HG02610 (cell line): ENCODE results near the gene SOS1.
"Not testable (repeated sequence)": the region's sequence is repeated elsewhere in the genome, so short reads cannot be mapped to it uniquely, and the experiment has no call there.

Experiments used
- ATAC-seq: cut with Tn5 transposase; IDR thresholded peaks from one replicate; pipeline ENCODE4 v1.9.1; 2021; ENCODE audit warnings: mild to moderate bottlenecking, moderate library complexity; ENCODE audit not compliant: unreplicated experiment

The SOS1 gene

DNA sequence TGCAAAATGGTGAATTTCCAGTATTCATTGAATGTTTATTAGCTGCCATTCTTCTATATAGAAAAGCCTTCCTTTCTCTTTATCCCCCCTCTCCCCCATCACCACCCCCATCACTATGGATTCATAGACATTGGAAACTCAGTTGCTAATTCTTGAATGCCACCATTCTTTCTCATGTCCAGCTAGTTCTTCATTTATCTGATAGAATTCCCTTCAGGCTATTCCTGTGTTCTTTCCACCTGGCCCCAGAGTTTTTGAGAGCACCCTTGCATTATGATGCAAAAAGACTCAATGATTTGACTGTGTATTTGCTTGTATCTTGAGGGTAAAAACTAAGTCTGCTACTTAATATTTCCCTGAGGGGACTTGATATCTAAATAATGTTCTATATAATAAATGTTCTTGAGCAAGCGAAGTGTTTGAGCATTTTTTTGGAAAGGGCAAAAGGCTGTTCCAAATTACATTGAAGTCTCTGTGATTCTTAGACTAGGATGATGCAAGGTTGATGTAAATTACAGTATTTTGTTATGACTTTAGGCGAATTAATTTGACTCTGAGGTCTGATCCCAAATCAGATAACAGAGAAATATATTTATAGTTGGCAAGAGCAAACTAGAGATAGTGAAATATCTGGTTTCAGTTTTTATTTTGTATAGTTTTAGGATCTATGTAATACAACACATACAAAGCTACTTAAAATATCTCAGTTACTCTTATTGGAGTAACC is 18.8 kb upstream of the SOS1 start:
- ATAC-seq = no peak

DNA sequence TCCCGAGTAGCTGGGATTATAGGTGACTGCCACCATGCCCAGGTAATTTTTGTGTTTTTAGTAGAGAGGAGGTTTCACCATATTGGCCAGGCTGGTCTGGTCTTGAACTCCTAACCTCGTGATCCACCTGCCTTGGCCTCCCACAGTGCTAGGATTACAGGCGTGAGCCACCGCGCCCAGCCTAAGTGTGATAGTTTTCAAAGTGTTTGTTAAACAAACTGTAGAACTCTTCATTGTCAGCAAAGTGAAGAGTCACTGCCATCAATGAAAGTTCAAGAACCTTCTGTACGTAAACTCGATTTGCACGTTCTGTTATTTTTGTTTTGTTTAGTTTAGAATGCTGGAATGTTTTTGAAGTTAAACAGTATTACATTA is 18.0 kb upstream of the SOS1 start:
- no peak for ATAC-seq

DNA sequence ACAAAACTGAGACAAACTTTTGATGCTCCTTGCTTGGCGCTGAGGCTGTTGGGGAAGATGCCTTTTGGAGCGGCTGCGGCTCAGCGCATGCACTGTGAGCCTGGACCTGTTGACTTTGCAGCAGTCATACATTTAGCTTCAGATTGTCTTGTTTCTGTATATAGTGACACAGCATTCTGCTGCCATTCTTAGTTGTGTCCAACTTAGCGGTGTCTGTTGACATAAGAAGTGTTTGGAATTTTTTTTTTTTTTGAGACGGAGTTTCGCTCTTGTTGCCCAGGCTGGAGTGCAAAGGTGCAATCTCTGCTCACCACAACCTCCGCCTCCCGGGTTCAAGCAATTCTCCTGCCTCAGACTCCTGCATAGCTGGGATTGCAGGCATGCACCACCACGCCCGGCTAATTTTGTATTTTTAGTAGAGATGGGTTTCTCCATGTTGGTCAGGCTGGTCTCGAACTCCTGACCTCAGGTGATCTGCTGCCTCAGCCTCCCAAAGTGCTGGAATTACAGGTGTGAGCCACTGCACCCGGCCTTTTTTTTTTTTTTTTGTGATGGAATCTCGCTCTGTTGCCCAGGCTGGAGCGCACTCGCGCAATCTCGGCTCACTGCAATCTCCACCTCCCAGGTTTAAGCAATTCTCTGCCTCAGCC is 17.5 kb upstream of the SOS1 start:
- not testable (repeated sequence) for ATAC-seq

- ATAC-seq = no peak
Measured at GRCh38 chr2:39136799-39137198, 15.9 kb upstream of the SOS1 start.

DNA sequence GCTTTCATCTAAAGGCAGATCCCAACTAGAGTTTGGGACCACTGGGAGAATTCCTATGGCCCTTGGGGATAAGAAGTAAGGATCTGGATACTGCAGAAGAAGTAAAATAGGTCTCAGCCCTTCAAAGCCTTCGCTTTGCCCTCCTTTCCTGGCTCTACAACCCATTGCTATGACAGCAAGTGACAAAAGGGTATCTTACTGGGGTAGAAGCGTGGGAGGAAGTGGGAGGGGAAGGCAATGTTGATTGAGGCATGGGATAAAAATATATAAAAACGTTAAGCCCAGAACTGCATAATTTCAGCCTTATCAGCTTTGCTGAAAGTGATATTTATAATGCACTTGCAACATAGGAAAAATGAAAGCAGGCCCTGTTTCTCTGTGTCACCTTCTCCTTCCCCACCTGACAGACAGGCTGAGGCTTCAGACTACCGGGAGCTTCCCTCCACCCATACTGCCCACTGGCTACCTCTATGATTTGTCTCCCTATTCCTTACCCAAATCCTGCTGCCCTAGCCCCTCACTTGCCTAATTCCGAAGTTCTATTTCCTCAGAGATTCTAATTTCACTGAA is 14.9 kb upstream of the SOS1 start:
- no peak for ATAC-seq

GRCh38 chr2:39133215-39133851 is 12.5 kb upstream of the SOS1 start:
- ATAC-seq = no peak

- ATAC-seq = peak; percentile 59
Measured at GRCh38 chr2:39128919-39129391, 8.1 kb upstream of the SOS1 start.

DNA sequence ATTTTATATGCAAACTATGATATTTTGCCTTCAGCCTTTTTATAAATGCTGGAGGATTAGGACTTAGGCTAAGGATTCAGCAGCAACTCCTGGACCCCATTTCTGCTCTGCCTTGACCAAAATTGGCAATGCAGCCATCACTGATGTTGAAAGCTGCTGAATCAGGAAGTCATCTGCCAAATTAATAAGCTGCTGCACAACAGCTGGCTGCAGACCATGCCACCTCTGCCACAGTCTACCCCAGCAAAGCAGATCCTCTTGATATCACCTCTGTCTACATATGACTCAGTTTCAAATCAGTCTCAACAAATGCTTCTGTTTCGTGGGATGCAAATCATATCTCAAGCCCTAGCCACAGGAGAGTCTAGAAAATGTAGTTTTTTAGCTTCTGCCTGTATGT is 7.1 kb upstream of the SOS1 start:
- ATAC-seq = peak; percentile 49

DNA sequence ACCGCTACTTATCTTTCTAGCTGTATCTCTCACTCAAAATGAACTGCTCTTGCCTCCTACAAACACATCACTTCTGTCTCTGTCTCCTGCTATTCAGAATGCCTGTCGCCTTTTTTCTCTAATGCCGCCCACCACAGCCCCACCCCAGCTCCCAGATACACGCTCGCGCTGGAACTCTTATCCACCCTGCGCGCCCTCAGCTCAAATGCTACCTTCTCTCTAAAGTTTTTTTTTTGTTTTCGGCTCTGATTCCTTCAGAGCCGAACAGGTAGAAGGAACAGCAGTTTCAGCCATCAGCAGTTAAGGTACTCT is 3.9 kb upstream of the SOS1 start:
- ATAC-seq = no peak

GRCh38 chr2:39124000-39124745 is 3.3 kb upstream of the SOS1 start:
- peak; percentile 63 for ATAC-seq

DNA sequence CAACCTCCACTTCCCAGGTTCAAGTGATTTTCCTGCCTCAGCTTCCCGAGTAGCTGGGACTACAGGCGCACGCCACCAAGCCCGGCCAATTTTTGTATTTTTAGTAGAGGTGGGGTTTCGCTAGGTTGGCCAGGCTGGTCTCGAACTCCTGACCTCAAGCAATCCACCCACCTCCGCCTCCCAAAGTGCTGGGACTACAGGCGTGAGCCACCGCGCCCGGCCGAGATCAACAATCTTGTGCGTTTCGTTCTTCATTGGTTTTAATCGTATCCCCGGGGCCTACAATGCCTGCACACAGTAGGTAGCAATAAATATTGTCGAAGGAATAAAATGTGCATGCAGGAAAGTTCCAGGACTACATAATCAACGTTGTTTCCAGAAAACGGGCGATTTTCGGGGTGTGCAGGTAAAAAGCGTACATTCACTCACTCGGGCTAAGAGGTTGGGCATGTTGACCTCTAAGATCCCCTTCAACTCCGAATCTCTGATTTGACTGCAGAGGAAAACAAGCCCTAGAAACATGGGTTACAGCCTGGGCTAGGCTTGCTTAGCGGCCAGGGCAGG is 2.7 kb upstream of the SOS1 start:
- ATAC-seq = no peak

- ATAC-seq = no peak
Measured at GRCh38 chr2:39121523-39122063, 742 bp upstream of the SOS1 start.

DNA sequence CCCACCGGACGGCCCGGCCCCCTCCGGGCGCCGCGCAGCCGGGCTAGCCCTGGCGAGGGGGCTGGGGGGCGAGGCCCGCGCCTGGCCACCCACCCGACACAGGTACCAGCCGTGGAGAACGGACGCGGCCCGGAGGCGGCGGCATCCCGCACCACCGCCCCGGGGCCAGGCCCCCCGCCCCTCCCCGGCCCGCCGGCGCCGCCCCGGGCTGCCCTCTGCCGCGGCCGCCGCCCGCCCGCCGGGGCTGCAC is 405 bp downstream of the SOS1 start:
- ATAC-seq = no peak

DNA sequence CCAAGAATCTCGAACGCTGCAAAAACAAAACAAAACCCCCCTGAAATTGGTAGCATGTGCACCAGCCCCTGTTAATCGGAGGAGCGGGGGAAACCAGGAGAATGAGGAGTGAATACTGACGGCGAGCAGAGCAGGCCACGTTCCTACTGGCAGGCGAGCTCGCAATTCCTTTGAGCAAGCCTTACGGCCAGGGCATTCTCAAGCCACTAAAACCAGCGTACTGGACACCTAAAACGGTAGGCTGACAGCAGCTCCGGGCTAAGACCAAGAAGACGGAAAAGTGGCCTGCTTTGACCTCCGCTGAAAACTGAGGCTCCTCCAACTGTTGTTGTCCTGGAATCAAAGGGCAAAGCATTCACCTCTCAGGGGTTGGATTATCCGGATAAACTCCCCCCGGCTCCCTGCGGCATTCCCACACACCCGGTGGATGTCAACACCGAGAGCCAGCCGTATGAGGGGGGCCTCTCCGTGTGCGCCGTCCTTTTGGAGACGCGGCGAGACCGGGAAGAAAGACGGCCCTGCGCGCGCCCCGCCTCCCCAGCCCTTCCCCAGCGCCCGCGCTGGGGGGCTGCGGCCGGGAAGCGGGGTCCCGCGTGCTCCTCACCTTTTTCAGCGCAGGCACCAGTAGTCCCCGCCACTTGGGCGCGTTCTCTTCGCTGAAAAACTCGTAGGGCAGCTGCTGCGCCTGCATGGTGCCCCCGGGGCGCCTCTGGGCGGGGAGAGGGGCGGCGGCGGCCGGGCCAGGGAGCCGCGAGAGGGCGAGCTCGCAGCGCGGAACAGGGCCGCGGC is 925 bp downstream of the SOS1 start:
- ATAC-seq = peak; percentile 38

DNA sequence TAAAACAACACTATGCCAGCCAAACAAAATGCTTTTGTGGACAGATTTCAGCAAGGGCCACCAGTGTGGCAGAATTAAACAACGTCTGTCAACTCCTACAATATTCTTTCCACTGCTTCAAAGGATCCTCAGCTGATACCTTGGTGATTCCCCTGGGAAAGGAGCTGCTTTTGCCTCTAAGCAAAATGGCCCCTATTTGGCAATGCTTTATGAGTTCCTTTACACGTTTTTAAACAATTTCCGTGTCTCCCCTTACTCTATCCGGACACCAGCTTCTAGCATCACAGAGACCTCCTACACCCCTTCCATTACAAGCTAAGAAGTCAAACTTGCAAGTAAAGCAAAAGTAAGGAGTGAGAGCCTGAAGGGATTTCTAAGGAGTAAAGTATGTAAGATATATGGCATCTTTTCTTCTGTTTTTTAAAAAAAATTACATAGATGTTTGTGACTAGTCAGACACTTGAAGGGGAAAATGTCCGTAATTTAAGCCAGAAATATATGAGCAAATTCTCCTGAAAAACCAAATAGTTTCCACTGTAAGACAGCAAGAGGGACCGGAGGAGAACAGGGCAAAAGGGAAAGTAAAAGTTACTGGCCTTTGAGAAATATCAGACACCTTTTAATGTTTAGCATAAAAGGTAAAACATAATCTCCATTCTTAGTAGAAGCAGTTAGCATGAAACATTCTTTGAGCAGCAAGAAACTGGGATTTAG is 1.9 kb downstream of the SOS1 start:
- no peak for ATAC-seq

- ATAC-seq = no peak
Measured at GRCh38 chr2:39115556-39115955, 5.3 kb downstream of the SOS1 start.

DNA sequence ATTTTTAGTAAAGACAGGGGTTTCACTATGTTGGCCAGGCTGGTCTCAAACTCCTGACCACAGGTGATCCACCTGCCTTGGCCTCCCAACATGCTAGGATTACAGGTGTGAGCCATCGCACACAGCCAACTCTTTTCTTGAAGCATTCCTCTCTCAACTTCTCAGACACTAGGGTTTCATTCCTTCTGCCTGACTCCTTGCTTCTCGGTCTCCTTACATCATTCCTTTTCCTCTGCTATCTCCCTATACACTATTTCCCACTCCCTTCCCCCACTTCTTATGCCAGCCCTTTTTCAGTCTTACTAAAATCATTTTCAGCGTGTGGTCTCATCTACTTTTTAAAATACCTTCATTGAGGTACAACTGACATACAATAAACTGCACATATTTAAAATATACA is 6.1 kb downstream of the SOS1 start:
- no peak for ATAC-seq

DNA sequence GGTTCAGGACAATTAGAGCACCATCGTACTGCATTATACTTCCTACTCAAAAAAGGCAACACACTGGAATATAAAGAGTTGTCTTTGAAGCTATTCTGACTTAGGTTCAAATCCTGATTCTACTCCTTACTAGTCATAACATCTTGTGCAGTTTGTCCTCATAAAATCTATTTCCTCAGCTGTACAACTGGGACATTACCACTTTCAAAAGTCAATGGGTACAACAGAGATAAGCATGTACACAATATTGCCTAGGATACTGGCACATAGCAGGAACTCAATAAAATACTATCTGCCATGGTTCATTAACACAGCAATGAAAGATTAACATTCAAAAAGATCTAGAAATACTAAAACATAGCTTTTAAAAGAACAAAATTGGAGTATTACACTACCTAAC is 11.3 kb downstream of the SOS1 start:
- no peak for ATAC-seq

DNA sequence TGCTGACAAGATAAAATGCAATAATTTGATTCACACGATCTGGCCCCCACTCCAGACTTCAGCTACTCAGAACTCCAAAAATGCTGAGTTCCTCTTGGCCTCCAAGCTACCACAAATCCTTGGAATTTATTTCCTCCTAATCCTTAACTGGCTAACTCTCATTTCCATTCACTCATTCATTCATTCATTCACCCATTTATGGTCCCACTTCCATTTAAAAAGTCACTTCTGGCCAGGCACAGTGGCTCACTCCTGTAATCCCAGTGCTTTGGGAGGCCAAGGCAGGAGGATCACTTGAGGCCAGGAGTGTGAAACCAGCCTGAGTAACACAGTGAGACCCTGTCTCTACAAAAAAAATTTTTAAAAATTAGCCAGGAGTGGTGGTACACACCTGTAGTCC is 12.5 kb downstream of the SOS1 start:
- no peak for ATAC-seq
